GM12892 (cell line): Measurements from ENCODE around the gene RANBP17.

Source experiments
- POLR2AphosphoS5 ChIP-seq: IDR thresholded peaks from 2 replicates; pipeline ENCODE4 v1.6.1; 2011; ENCODE audit warnings: low read depth, low read length, control low read depth
- TAF1 ChIP-seq: IDR thresholded peaks from 2 replicates; pipeline ENCODE4 v1.6.1; 2011; ENCODE audit warnings: low read depth, mild to moderate bottlenecking, control low read depth, low read length, borderline replicate concordance

DNA sequence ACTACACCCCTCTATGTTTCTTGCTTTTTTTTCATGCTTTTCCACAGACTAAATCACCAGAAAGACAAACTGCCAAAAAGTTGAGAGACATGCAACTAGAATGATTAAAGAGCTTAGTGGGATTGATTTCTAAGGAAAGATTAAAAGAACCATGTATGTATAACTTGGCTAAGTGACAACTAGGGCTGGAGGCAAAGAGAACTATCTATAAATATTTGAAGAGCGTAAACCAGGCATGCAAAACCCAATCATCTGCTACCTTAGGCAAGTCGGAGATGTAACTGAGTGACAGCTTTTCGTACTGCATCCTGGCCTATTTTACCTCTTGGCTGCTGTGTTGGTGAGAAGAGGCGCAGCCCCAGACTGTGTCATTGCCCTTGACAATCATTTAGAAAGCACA, 326.2 kb downstream of the RANBP17 start:
- TF ChIP-seq POLR2AphosphoS5 (no peak), TAF1 (no peak)
